ENCODE measurements around the gene HSF5. TPM values are rescaled to one million over a fixed set of nuclear protein-coding genes. Genes with fewer than 3 reads are reported as not detected.

HSF5 gene
- total and polyA plus RNA-seq, 2 of the 13 experiments (the other 11 are each of a cell fraction or from before 2014, with no cell fraction given): not detected

DNA sequence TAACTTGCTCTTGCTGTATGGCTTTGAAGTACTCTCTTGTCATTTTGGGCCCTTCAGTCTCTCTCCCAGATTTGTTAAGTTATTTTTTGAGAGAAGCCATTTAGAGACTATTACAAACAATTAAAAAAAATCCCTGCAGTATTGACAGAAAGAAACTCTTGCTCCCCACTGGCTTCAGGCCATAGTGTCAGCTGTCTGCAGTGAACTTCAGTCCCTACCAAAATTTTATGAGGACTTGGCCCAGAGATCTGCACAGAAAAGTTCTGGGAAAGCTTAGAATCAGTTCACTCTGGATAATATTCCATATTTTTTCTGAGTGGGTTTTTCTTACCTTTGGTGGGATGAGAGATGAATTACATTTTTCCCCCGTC is 105.4 kb downstream of the HSF5 start:
- in situ Hi-C loops (cut with HindIII; ENCODE audit: extremely low pct_ligation_motif_present, low pct_unique_long_range_greater_than_20kb) (no loop called here), intact Hi-C loops (cut with micrococcal nuclease; ENCODE audit: unreplicated experiment) (no loop called here)
- Histone ChIP-seq H3K4me1 (ENCODE audit: insufficient read depth, low read length) (peaks cover 100% of the 10 kb centered on the region), H3K4me3 (replicated peaks in 1 of 3; ENCODE audit: insufficient read depth in 1 of 3, low read depth in 2 of 3, low read length in 3 of 3) (no peak overlapping the region; a peak in 1 of 6 replicates), H3K9me3 (ENCODE audit: low read length) (no peaks in the 10 kb centered on the region), H3K79me2 (ENCODE audit: insufficient read depth, low read length) (peaks cover 97% of the 10 kb centered on the region), H2AFZ (ENCODE audit: low read length) (no peak overlapping the region), H3K36me3 (replicated peaks in 1 of 2; ENCODE audit: control insufficient read depth in 1 of 2, insufficient read depth in 2 of 2, low read length in 2 of 2) (peaks cover 10 to 18% of the 10 kb centered on the region in 2 experiments), H4K20me1 (ENCODE audit: insufficient read depth, low read length) (no peaks in the 10 kb centered on the region), H3K27me3 (ENCODE audit: control insufficient read depth in 1 of 2, insufficient read depth in 2 of 2, low read length in 2 of 2) (no peaks in the 10 kb centered on the region), H3K4me2 (ENCODE audit: low read depth, low read length) (peak overlapping the region; percentile 77), H3K27ac (ENCODE audit: extremely low read length, insufficient read depth, low read length) (peak overlapping the region; percentile 93), H3K9ac (ENCODE audit: insufficient read depth, low read depth, low read length) (peak overlapping the region; percentile 72)
- ATAC-seq: no peak
- POLR2A ChIA-PET: interaction anchor here (1.1 to 9.7 kb wide), 9 partner anchors 7 to 40 kb away, joined by 3 to 458 read pairs (median 55); partner anchors contain the start of genes RNF43 and SUPT4H1
- CTCF ChIA-PET (ENCODE audit: low intra/inter-chr PET ratio, low total read pairs): no interaction called here
- WGBS (ENCODE audit: low lambda C conversion rate): 86% methylated on average over 1 of the region's 1 CpG
- BruUV-seq (replicated peaks): no TSS peak
- FAIRE-seq: no peak
- no peak for DNase-seq (ENCODE audit: low spot score)
- TF ChIP-seq YEATS2 (CRISPR knock-in tag; IDR thresholded peaks at IDR 0.05; ENCODE audit: borderline replicate concordance): 0 out of 2 replicates have a peak, but pooled peaks have one; percentile 8
- peak; percentile 20; the same call in 1 of the 2 replicates for TF ChIP-seq HDAC1 (CRISPR knock-in tag; IDR thresholded peaks at IDR 0.05)
- peak; percentile 38; the same call in 1 of the 2 replicates for TF ChIP-seq PHF21A (CRISPR knock-in tag; IDR thresholded peaks at IDR 0.05)
- TF ChIP-seq THAP11 (CRISPR knock-in tag; IDR thresholded peaks at IDR 0.05): no peak
- TF ChIP-seq PRMT3 (CRISPR knock-in tag; IDR thresholded peaks at IDR 0.05; ENCODE audit: borderline replicate concordance, low read depth): no peak
- TF ChIP-seq, protein P1, sequence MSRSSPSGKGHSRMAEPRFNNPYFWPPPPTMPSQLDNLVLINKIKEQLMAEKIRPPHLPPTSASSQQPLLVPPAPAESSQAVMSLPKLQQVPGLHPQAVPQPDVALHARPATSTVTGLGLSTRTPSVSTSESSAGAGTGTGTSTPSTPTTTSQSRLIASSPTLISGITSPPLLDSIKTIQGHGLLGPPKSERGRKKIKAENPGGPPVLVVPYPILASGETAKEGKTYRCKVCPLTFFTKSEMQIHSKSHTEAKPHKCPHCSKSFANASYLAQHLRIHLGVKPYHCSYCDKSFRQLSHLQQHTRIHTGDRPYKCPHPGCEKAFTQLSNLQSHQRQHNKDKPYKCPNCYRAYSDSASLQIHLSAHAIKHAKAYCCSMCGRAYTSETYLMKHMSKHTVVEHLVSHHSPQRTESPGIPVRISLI (CRISPR knock-in tag; IDR thresholded peaks at IDR 0.05; ENCODE audit: borderline replicate concordance): peak; percentile 57; the same call in 1 of the 2 replicates
- TF ChIP-seq SUZ12 (IDR thresholded peaks at IDR 0.05; ENCODE audit: low read depth, low read length): no peak
- TF ChIP-seq ZNF850 (CRISPR knock-in tag; conservative IDR thresholded peaks at IDR 0.05): no peak
- peak; percentile 3; the same call in 1 of the 2 replicates for TF ChIP-seq RXRB (CRISPR knock-in tag; IDR thresholded peaks at IDR 0.05; ENCODE audit: borderline replicate concordance)
- TF ChIP-seq ZSCAN31 (CRISPR knock-in tag; IDR thresholded peaks at IDR 0.05; ENCODE audit: low read depth): no peak
- 0 out of 2 replicates have a peak, but pooled peaks have one; percentile 15 for TF ChIP-seq ZNF160 (CRISPR knock-in tag; IDR thresholded peaks at IDR 0.05)
- peak; percentile 9 for TF ChIP-seq GATAD2A (CRISPR knock-in tag; IDR thresholded peaks at IDR 0.05)
- TF ChIP-seq, protein P2, sequence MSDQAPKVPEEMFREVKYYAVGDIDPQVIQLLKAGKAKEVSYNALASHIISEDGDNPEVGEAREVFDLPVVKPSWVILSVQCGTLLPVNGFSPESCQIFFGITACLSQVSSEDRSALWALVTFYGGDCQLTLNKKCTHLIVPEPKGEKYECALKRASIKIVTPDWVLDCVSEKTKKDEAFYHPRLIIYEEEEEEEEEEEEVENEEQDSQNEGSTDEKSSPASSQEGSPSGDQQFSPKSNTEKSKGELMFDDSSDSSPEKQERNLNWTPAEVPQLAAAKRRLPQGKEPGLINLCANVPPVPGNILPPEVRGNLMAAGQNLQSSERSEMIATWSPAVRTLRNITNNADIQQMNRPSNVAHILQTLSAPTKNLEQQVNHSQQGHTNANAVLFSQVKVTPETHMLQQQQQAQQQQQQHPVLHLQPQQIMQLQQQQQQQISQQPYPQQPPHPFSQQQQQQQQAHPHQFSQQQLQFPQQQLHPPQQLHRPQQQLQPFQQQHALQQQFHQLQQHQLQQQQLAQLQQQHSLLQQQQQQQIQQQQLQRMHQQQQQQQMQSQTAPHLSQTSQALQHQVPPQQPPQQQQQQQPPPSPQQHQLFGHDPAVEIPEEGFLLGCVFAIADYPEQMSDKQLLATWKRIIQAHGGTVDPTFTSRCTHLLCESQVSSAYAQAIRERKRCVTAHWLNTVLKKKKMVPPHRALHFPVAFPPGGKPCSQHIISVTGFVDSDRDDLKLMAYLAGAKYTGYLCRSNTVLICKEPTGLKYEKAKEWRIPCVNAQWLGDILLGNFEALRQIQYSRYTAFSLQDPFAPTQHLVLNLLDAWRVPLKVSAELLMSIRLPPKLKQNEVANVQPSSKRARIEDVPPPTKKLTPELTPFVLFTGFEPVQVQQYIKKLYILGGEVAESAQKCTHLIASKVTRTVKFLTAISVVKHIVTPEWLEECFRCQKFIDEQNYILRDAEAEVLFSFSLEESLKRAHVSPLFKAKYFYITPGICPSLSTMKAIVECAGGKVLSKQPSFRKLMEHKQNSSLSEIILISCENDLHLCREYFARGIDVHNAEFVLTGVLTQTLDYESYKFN (CRISPR knock-in tag; conservative IDR thresholded peaks at IDR 0.05): peak; percentile 25; the same call in 1 of the 2 replicates
- TF ChIP-seq, protein P3, sequence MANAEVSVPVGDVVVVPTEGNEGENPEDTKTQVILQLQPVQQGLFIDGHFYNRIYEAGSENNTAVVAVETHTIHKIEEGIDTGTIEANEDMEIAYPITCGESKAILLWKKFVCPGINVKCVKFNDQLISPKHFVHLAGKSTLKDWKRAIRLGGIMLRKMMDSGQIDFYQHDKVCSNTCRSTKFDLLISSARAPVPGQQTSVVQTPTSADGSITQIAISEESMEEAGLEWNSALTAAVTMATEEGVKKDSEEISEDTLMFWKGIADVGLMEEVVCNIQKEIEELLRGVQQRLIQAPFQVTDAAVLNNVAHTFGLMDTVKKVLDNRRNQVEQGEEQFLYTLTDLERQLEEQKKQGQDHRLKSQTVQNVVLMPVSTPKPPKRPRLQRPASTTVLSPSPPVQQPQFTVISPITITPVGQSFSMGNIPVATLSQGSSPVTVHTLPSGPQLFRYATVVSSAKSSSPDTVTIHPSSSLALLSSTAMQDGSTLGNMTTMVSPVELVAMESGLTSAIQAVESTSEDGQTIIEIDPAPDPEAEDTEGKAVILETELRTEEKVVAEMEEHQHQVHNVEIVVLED (CRISPR knock-in tag; IDR thresholded peaks at IDR 0.05; ENCODE audit: borderline replicate concordance): 0 out of 2 replicates have a peak, but pooled peaks have one; percentile 3
- TF ChIP-seq ZNF670 (CRISPR knock-in tag; IDR thresholded peaks at IDR 0.05; ENCODE audit: borderline replicate concordance): no peak
- TF ChIP-seq LCORL (IDR thresholded peaks at IDR 0.05): no peak
- peak; percentile 60; the same call in 1 of the 2 replicates for TF ChIP-seq LCORL (CRISPR knock-in tag; IDR thresholded peaks at IDR 0.05)
- TF ChIP-seq ZMAT3 (CRISPR knock-in tag; conservative IDR thresholded peaks at IDR 0.05): peak; percentile 50; the same call in 1 of the 2 replicates

Measured in HepG2 (cell line).